Osteocyte (in vitro differentiated cells): ENCODE data around the gene HYAL2. TPM values are rescaled to one million over a fixed set of nuclear protein-coding genes. Genes with fewer than 3 reads are reported as not detected.

ENCODE experiments used
- DNase-seq: peaks from one replicate; pipeline ENCODE4 v3.0.0; 2021; ENCODE audit warnings: mixed read lengths; ENCODE audit not compliant: unreplicated experiment; ENCODE audit errors: extremely low spot score
- H3K27ac Mint-ChIP-seq: one replicate; pipeline ENCODE4 v1.8.0; 2021; ENCODE audit warnings: mild to moderate bottlenecking, mixed read lengths; ENCODE audit not compliant: unreplicated experiment
- H3K27me3 Mint-ChIP-seq: one replicate; pipeline ENCODE4 v1.8.0; 2021; ENCODE audit warnings: mixed read lengths; ENCODE audit not compliant: unreplicated experiment
- H3K36me3 Mint-ChIP-seq: one replicate; pipeline ENCODE4 v1.8.0; 2021; ENCODE audit warnings: mixed read lengths; ENCODE audit not compliant: unreplicated experiment
- H3K4me1 Mint-ChIP-seq: one replicate; pipeline ENCODE4 v1.8.0; 2021; ENCODE audit warnings: mixed read lengths; ENCODE audit not compliant: unreplicated experiment
- H3K4me3 Mint-ChIP-seq: one replicate; pipeline ENCODE4 v1.8.0; 2021; ENCODE audit warnings: mild to moderate bottlenecking, moderate library complexity, mixed read lengths; ENCODE audit not compliant: unreplicated experiment
- H3K9me3 Mint-ChIP-seq: one replicate; pipeline ENCODE4 v1.8.0; 2021; ENCODE audit warnings: mixed read lengths; ENCODE audit not compliant: unreplicated experiment
- CTCF ChIP-seq: fragments of 200-600 bp; sonication (generic); IDR thresholded peaks from 2 replicates; pipeline ENCODE4 v1.5.0; 2021; ENCODE audit warnings: antibody characterized with exemption, mild to moderate bottlenecking, moderate library complexity
- total RNA-seq: library from RNA; stranded (reverse); gene quantifications from 2 replicates; pipeline ENCODE4 v1.2.1, GENCODE V29; 2021

Gene HYAL2
- total RNA-seq, 1 donor from 2014 or later, result 37.0 TPM

- no peaks in the 10 kb centered on the region for H3K27me3 Mint-ChIP-seq
- H3K9me3 Mint-ChIP-seq, result no peaks in the 10 kb centered on the region
- H3K36me3 Mint-ChIP-seq, result no peaks in the 10 kb centered on the region
- H3K4me3 Mint-ChIP-seq, result no peak overlapping the region
- H3K4me1 Mint-ChIP-seq, result peaks cover 30% of the 10 kb centered on the region
- DNase-seq, result no peak
- H3K27ac Mint-ChIP-seq, result no peak overlapping the region
- no peak for TF ChIP-seq CTCF
These were observed 19.6 kb upstream of the HYAL2 start for GRCh38 chr3:50341996-50342650.

GRCh38 chr3:50341537-50341936, 19.0 kb upstream of the HYAL2 start:
- Mint-ChIP-seq H3K4me1 (peaks cover 30% of the 10 kb centered on the region), H3K27ac (no peak overlapping the region), H3K27me3 (no peaks in the 10 kb centered on the region), H3K36me3 (no peaks in the 10 kb centered on the region), H3K9me3 (no peaks in the 10 kb centered on the region), H3K4me3 (no peak overlapping the region)
- no peak for DNase-seq
- no peak for TF ChIP-seq CTCF

- Mint-ChIP-seq H3K27ac (peak within 1 kb of the TSS; percentile 73), H3K9me3 (no peaks in the 10 kb centered on the region), H3K4me1 (peaks cover 35% of the 10 kb centered on the region), H3K36me3 (no peaks in the 10 kb centered on the region), H3K4me3 (peak within 1 kb of the TSS; percentile 87), H3K27me3 (no peaks in the 10 kb centered on the region)
- TF ChIP-seq CTCF, result no peak
- no peak for DNase-seq
These were observed 18.1 kb upstream of the HYAL2 start, which contains the start of gene RASSF1 for GRCh38 chr3:50340448-50341329. Gene RASSF1 (minus strand): TSS chr3:50340836. CDS start chr3:50340805, 31 bp downstream.

GRCh38 chr3:50340147-50340447, 17.6 kb upstream of the HYAL2 start:
- Mint-ChIP-seq H3K9me3 (no peaks in the 10 kb centered on the region), H3K36me3 (no peaks in the 10 kb centered on the region), H3K4me3 (peak overlapping the region; percentile 10), H3K4me1 (peaks cover 41% of the 10 kb centered on the region), H3K27ac (no peak overlapping the region), H3K27me3 (no peaks in the 10 kb centered on the region)
- DNase-seq, result no peak
- no peak for TF ChIP-seq CTCF

GRCh38 chr3:50339485-50340146, 17.1 kb upstream of the HYAL2 start:
- Mint-ChIP-seq H3K27ac (peak overlapping the region; percentile 73), H3K9me3 (no peaks in the 10 kb centered on the region), H3K4me3 (peak overlapping the region; percentile 87), H3K36me3 (no peaks in the 10 kb centered on the region), H3K27me3 (no peaks in the 10 kb centered on the region), H3K4me1 (peaks cover 44% of the 10 kb centered on the region)
- no peak for TF ChIP-seq CTCF
- no peak for DNase-seq
